GM18520 (cell line): ENCODE data around the gene PLEKHA7.

Source experiments
- ATAC-seq: cut with Tn5 transposase; IDR thresholded peaks from one replicate; pipeline ENCODE4 v1.9.1; 2021; ENCODE audit not compliant: unreplicated experiment

PLEKHA7 gene

GRCh38 chr11:16749092-16749491 lies 265.1 kb downstream of the PLEKHA7 start:
- ATAC-seq, result no peak

- ATAC-seq, result no peak
Measured at GRCh38 chr11:16745950-16746605, 268.1 kb downstream of the PLEKHA7 start.

- no peak for ATAC-seq
Measured at GRCh38 chr11:16744128-16744725, 270.0 kb downstream of the PLEKHA7 start.

GRCh38 chr11:16743478-16743877 lies 270.7 kb downstream of the PLEKHA7 start:
- no peak for ATAC-seq

DNA sequence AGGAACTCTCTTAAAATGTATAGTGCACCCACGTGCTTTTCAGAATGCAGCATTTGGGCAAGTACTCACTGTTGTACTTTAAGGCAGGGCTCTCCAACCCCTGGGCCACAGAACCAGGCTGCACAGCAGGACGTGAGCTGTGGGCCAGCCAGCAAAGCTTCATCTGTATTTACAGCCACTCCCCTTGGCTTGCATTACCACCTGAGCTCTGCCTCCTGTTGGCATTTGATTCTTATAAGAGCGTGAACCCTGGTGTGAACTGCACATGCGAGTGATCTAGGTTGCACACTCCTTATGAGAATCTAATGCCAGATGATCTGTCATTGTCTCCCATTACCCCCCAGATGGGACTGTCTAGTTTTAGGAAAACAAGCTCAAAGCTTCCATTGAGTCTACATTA lies 272.7 kb downstream of the PLEKHA7 start:
- no peak for ATAC-seq

DNA sequence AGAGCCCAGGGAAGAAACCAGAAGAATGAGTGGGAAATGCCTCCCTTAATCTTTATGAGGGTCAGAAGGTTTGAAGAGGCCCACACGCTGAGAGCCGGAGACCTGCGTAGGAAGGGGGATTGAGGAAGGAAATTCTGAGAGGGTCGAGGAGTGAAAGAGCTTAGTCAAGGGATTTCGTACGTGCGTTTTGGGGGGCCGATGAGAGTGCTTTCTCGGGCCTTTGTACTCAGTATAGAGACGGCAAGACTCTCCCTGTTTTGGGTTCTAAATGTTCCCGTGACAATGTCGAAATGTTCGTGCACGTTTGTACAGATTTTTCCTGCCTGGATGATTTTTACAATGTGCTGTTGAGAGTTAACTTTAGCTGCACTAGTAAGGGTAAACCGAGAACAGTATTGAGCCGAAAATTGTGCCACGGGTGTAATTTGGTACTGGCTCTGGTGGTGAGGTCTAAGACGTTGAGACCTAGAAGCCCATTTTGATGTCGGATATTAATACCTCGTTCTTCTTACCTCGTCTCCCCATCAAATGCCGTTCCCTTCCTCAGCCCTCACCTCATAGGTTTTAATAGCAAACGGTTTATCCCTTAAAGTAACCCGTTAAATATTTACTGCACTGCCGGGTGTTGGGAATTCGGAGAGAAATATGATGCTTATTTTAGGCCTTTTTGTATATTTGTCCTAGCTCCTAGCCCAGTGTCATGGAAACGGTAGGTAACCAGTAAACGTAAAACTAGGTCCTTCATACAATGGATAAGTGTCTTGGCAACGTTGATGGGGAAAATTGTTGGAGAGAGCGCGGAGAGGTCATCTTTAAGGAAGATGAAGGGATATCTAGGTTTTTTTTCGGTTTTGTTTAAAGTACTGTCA lies 275.0 kb downstream of the PLEKHA7 start:
- no peak for ATAC-seq

- peak; percentile 98 for ATAC-seq
Measured at GRCh38 chr11:16738193-16738946, 275.8 kb downstream of the PLEKHA7 start, which contains the start of gene C11orf58. Gene C11orf58 (plus strand): TSS chr11:16738647. CDS start chr11:16738779, 132 bp downstream.

DNA sequence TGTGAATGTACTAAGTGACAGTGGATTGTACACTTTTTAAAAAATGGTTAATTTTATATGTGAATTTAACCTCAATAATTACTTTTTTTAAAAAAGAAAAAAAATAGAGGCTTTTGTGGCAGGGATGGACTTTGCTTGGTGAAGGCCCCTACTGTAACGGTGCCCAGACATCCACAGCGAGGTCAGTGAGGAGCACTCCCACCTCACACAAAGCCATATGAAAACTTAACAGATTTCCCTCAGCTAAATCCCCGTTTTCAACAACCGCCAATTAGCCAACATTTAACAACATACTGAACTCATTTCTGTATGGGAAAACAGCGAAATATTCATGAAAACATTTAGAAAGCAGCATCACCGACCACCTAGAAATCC lies 276.4 kb downstream of the PLEKHA7 start:
- peak; percentile 1 for ATAC-seq
